ENCODE results near the gene LRRC28. TPM values are rescaled to one million over a fixed set of nuclear protein-coding genes. Genes with fewer than 3 reads are reported as not detected.
A peak's percentile ranks its signal among the peaks of the same experiment; 100 is the strongest.

The LRRC28 gene
- total RNA-seq, 3 donors from 2014 or later = 24.3 to 52.2 (median 44.3) TPM

DNA sequence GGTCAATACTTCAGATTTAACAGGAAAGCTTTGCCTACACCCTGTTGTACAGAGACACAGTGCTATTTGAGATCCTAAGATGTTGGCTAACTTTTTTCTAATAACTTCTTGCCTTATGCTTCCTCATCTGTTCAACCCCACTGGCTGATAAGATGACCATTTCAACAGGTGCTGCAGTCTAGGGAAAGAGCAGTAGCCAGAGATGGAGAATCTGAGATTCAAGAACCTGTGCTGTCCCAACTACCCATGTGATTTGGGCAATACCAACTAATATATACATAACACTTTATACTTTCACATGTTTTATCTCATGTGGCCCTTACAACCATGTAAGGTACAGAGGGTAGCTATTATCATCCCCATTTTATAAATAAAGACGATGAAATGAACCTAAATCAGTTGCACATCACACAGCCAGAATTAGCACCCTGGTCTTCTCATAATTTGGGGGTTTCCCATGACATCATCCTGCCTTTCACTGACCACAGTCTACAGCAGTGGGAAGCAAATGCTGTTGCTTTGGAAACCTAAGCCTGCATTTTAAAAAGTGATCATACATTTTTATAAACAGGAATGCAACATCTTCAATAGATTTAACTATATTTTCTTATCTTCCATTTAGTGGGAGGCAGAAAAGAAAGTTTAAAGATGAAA, 11.6 kb upstream of the LRRC28 start:
- Histone ChIP-seq H3K4me3 (no peak overlapping the region), H3K9me3 (no peaks in the 10 kb centered on the region), H3K27me3 (no peaks in the 10 kb centered on the region), H3K36me3 (no peaks in the 10 kb centered on the region), H3K27ac (no peak overlapping the region), H3K4me1 (no peaks in the 10 kb centered on the region)
- intact Hi-C loops (cut with DNase I; ENCODE audit: low total_unique reads) = loop anchor here (5.0 kb wide), 1 partner anchor 1353 kb away; no protein-coding TSS in a partner anchor
- no peak for DNase-seq (ENCODE audit: low spot score in 2 of 2)
- TF ChIP-seq POLR2A (IDR thresholded peaks at IDR 0.05) (no peak), POLR2AphosphoS5 (IDR thresholded peaks at IDR 0.05) (no peak)
- TF ChIP-seq, protein P1, sequence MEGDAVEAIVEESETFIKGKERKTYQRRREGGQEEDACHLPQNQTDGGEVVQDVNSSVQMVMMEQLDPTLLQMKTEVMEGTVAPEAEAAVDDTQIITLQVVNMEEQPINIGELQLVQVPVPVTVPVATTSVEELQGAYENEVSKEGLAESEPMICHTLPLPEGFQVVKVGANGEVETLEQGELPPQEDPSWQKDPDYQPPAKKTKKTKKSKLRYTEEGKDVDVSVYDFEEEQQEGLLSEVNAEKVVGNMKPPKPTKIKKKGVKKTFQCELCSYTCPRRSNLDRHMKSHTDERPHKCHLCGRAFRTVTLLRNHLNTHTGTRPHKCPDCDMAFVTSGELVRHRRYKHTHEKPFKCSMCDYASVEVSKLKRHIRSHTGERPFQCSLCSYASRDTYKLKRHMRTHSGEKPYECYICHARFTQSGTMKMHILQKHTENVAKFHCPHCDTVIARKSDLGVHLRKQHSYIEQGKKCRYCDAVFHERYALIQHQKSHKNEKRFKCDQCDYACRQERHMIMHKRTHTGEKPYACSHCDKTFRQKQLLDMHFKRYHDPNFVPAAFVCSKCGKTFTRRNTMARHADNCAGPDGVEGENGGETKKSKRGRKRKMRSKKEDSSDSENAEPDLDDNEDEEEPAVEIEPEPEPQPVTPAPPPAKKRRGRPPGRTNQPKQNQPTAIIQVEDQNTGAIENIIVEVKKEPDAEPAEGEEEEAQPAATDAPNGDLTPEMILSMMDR (IDR thresholded peaks at IDR 0.05) = no peak

DNA sequence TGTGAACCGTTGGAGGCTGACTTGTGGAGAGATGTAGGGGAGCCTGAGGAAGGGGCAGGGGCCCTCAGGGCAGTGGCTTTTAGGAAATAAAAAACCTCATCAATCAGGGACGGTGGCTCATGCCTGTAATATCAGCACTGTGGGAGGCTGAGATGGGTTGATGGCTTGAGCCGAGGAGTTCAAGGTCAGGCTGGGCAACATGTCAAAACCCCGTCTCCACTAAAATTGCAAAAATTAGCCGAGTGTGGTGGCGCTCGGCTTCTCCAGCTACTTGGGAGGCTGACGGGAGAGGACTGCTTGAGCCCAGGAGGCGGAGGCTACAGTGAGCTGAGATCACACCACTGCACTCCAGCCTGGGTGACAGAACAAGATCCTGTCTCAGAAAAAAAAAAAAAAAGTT, 9.5 kb upstream of the LRRC28 start:
- DNase-seq (ENCODE audit: low spot score in 2 of 2) = no peak
- Histone ChIP-seq H3K4me1 (no peaks in the 10 kb centered on the region), H3K36me3 (no peaks in the 10 kb centered on the region), H3K27me3 (no peaks in the 10 kb centered on the region), H3K4me3 (no peak overlapping the region), H3K9me3 (no peaks in the 10 kb centered on the region), H3K27ac (no peak overlapping the region)
- intact Hi-C loops (cut with DNase I; ENCODE audit: low total_unique reads) = loop anchor here (5.0 kb wide), 1 partner anchor 1351 kb away; no protein-coding TSS in a partner anchor
- no peak for TF ChIP-seq POLR2A (IDR thresholded peaks at IDR 0.05)
- TF ChIP-seq POLR2AphosphoS5 (IDR thresholded peaks at IDR 0.05) = no peak
- TF ChIP-seq, protein P1 (IDR thresholded peaks at IDR 0.05) = no peak

DNA sequence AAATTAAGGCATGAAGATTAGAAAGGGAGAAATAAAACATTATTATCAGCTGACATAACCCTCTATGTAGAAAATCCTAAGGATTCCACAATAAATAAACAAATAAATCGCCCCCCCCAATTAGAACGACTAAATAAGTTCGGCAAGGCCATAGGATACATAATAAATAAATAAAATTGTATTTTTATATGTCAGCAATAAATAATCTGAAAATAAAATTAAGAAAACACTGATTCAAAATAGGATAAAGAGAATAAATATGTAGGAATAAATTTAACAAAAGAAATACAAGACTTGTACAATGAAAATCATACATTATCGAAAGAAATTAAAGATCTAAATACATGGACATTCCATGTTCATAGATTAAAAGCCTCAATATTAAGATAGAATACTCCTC, 7.0 kb upstream of the LRRC28 start:
- Histone ChIP-seq H3K27me3 (no peaks in the 10 kb centered on the region), H3K4me3 (no peak overlapping the region), H3K4me1 (no peaks in the 10 kb centered on the region), H3K9me3 (no peaks in the 10 kb centered on the region), H3K27ac (no peak overlapping the region), H3K36me3 (no peaks in the 10 kb centered on the region)
- intact Hi-C loops (cut with DNase I; ENCODE audit: low total_unique reads) = loop anchor here (5.0 kb wide), 1 partner anchor 1348 kb away; no protein-coding TSS in a partner anchor
- TF ChIP-seq, protein P1 (IDR thresholded peaks at IDR 0.05) = no peak
- no peak for TF ChIP-seq POLR2AphosphoS5 (IDR thresholded peaks at IDR 0.05)
- TF ChIP-seq POLR2A (IDR thresholded peaks at IDR 0.05) = no peak
- no peak for DNase-seq (ENCODE audit: low spot score in 2 of 2)

DNA sequence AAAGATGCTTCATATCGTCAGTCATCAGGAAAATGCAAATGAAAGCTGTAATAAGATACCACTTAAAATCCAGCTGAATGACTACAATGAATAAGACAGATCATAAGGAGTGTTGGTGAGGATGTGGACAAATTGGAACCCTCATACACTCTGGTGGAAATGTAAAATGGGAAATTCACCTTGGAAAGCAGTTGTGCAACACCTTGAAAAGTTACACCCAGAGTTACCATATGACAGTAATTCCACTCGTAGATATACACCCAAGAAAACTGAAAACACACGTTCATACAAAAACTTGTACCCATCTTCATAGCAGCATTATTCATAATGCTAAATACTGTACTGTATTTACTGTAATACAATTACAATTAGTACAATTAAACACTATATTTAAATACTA, 4.2 kb upstream of the LRRC28 start:
- Histone ChIP-seq H3K4me1 (peaks cover 0 to 2% of the 10 kb centered on the region in 2 donors), H3K27ac (no peak overlapping the region), H3K36me3 (no peaks in the 10 kb centered on the region), H3K4me3 (no peak overlapping the region), H3K9me3 (no peaks in the 10 kb centered on the region), H3K27me3 (no peaks in the 10 kb centered on the region)
- DNase-seq (ENCODE audit: low spot score in 2 of 2) = no peak
- intact Hi-C loops (cut with DNase I; ENCODE audit: low total_unique reads) = no loop called here
- TF ChIP-seq, protein P1 (IDR thresholded peaks at IDR 0.05) = no peak
- TF ChIP-seq POLR2A (IDR thresholded peaks at IDR 0.05) = no peak
- TF ChIP-seq POLR2AphosphoS5 (IDR thresholded peaks at IDR 0.05) = no peak

DNA sequence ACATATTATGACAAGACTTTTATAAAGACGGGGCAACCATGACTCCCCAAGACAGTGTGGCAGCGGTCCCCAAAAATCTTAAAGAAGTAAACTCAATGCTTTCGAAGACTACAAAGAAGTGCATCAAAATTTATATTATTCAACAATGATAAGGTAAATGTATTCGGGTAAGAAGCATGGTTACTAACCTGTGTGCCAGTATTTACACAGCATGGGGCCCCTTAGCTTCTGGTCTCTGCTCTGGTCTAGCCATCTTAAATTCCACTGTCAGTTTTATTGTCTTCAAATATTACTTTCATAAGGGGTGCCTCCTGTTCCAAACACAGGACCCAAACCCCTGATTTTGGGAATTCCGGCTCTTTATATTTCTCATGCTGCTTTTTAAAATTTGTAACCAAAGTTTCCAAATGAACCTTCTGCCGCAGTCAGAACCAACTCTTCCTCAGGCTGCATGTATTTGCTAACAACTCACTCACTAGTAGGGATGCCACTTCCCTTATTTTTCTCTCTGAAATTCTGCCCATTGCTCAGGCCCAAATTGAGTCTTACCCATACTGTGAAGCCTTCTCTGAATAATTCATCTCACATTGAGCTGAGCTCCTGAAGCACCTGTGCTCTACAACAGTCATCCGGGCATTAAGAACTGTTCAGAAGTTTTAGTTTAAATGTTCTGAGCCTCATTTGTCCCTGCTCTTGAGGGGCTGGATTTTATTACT, 3.1 kb upstream of the LRRC28 start:
- H3K9me3 ChIP-seq = no peaks in the 10 kb centered on the region
- no peak overlapping the region for H3K27ac ChIP-seq
- peaks cover 0 to 7% of the 10 kb centered on the region in 2 donors for H3K4me1 ChIP-seq
- intact Hi-C loops (cut with DNase I; ENCODE audit: low total_unique reads) = no loop called here
- TF ChIP-seq POLR2AphosphoS5 (IDR thresholded peaks at IDR 0.05) (no peak), POLR2A (IDR thresholded peaks at IDR 0.05) (no peak)
- TF ChIP-seq, protein P1 (IDR thresholded peaks at IDR 0.05) = no peak
- H3K4me3 ChIP-seq = peak overlapping the region; percentile 73 to 79 (median 79)
- H3K27me3 ChIP-seq = no peaks in the 10 kb centered on the region
- no peak for DNase-seq (ENCODE audit: low spot score in 2 of 2)
- no peaks in the 10 kb centered on the region for H3K36me3 ChIP-seq

All from breast epithelium (tissue), 4 donors.